SK-N-MC (cell line): ENCODE results near the gene ARHGAP24.

Experiments used
- EZH2 ChIP-seq: fragments of 200-600 bp; sonication (generic); IDR thresholded peaks from one replicate; pipeline ENCODE4 v1.6.1; 2017; ENCODE audit warnings: antibody characterized with exemption
- POLR2AphosphoS5 ChIP-seq: IDR thresholded peaks from 2 replicates; pipeline ENCODE4 v1.6.1; 2012; ENCODE audit warnings: mild to moderate bottlenecking, low read depth, low read length, borderline replicate concordance

DNA sequence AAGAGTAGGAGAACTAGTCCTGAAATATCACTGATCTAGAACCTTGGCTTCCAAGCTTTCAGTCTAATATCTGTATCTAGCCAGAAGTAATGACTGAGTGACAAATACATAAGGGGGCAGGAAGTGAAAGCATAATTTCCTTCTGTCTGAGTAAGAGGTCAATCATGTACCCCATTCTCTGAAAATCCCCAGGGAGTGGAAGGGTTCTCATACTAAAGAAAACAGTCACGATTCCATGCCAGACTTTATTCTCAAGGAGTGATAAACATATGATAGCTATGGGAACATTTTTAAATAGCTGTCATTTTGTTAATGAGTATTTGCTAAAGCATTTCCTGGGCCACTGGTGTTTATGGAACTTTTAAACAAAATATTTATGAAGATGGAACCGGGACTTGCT, 308.5 kb downstream of the ARHGAP24 start:
- no peak for TF ChIP-seq EZH2
- no peak for TF ChIP-seq POLR2AphosphoS5
